ENCODE data around the gene PKDCC.

The PKDCC gene, protein sequence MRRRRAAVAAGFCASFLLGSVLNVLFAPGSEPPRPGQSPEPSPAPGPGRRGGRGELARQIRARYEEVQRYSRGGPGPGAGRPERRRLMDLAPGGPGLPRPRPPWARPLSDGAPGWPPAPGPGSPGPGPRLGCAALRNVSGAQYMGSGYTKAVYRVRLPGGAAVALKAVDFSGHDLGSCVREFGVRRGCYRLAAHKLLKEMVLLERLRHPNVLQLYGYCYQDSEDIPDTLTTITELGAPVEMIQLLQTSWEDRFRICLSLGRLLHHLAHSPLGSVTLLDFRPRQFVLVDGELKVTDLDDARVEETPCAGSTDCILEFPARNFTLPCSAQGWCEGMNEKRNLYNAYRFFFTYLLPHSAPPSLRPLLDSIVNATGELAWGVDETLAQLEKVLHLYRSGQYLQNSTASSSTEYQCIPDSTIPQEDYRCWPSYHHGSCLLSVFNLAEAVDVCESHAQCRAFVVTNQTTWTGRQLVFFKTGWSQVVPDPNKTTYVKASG

DNA sequence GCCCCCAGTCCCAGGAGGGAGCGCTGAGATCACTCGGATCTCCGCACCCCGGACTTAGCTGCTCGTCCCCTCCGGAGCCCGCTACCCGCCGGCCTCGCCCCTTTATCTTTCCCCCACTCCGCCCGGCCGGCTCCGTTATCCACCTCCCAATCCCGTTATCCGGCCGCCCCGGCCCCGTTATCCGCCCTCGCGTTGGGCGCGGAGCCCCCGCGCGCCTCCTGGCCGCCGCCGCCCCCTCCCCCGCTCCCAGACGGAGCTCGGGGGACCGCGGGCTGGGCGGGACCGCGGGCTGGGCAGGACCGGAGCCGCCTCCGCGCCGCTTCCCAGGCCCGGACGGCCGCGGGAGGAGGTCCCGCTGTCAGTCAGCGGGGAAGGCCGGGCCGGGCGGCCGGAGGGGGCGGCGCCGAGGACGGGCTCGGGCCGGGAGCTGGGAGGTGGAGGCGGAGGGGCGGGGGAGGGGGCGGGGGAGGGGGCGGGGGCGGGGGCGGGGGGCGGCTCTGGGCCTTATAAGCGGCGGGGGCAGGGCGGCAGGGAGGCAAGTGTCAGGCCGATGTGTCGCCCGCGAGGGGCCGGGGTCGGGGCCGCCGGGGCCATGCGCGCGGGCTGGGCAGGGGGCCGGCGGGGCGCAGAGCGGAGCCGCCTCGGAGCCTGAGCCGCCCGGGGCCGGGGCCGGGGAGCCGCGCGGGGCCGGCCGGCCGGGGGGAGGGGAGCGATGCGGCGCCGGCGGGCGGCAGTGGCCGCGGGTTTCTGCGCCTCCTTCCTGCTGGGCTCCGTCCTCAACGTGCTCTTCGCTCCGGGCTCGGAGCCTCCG lies at the start of gene PKDCC:
Gene PKDCC (plus strand): TSS at position 534 of the 811 bp plus-strand sequence. CDS start 179 bp downstream, at position 713.
- DNase-seq (ENCODE audit: low read depth in 2 of 2) = no peak

DNA sequence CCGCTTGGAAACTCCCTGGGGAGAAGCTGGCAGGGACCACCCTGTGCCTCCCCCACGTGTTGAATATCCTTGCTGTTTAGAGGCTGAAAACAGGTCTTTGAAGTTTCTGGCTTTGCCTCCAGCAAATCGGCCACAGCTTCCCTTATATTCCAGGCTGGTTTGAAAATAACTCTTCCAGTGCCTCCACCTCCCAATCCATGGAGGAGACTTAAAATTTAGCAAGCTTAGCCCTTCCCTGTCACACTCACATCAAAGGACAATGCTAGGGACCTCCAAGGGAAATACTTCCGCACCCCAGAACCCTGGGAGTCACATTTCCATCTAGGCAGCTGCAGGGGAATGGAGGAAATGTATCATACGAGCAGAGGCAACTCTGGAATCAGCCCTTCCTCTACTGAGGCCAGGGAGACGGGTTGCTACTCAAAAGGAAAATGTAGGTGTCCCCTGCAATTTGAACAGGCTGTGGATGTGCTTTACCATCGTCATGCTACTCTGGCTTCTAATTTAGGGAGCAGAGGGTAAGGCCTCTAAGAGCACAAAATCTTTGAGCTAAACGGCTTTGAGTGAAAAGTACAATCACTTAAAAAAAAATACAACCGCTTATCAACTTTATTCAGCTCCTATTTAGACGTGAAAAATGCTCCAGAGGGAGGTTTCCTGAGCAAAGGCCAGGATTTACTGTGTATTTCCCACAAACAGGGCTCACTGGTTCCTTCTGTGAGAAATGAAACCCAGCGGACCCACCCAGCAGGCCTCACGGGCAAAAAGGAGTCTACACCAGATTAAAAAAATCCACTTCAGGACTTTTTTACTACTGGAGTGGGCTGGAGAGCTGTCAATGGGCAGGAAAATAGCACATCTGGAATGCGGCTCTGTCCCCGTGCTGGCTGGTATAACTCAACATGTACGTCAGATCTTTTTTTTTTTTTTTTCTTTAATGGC lies 49.4 kb upstream of the PKDCC start:
- no peak for DNase-seq (ENCODE audit: low read depth in 2 of 2)

DNA sequence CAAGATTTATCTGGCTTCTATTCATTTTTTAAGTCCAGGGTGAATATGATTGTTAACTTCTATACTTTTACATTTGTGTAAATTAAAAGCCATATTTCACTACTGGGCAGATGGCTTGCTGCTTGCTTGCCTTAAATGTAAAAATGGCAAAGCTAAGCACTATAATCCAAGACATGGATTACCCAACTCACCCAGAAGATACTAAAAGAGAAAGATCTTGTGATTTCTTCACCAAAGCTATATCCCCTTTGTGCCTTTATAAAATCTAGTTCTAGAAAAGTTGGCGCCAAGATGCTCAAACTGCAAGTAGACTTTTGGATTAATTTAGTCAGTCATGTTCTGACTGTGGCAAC lies 48.7 kb upstream of the PKDCC start:
- DNase-seq (ENCODE audit: low read depth in 2 of 2) = no peak

GRCh38 chr2:41999592-42000281 lies 48.1 kb upstream of the PKDCC start:
- DNase-seq (ENCODE audit: low read depth in 2 of 2) = no peak

DNA sequence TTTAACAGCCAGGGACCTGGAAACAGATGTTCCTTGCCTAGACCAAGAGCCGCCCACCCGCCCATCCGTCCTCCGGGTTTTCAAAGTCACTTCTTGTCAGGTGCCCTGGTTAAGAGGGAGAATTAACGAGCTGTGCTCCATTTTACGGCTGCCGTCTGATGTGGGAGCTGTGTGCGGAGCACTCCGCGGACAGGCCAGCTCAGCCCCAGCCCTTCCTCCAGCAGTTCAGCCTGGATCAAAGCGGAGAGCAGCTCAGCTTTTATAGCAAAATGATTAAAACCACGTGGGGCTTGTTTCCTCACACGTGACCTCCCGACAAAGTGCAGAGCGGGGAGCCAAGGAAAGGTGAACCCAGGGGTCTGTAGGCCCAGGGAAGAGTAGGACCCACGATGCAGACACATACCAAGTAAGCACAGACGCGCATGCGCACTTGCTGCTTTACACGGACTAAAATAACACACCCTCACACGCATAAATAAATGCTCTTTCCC lies 46.1 kb upstream of the PKDCC start:
- no peak for DNase-seq (ENCODE audit: low read depth in 2 of 2)

DNA sequence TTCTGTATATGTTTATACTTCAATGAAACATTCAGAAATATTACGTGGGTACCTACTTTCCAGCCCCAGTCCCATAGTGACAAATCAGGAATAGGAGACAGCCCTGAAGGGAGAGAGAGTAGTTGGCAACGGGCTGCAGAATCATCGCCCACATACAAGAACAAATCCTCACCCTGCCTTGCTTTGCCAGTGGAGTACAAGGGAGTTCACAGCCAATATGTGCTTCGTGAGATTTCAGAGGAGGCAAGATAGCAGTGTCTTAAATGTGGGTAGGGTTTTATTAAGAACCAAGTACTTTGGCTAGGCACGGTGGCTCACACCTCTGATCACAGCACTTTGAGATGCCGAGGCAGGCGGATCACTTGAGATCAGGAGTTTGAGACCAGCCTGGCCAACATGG lies 40.3 kb upstream of the PKDCC start:
- DNase-seq (ENCODE audit: low read depth in 2 of 2) = no peak

GRCh38 chr2:42008241-42008921 lies 39.4 kb upstream of the PKDCC start:
- DNase-seq (ENCODE audit: low read depth in 2 of 2) = no peak

GRCh38 chr2:42009657-42010580 lies 37.9 kb upstream of the PKDCC start:
- DNase-seq (ENCODE audit: low read depth in 2 of 2) = peak in 1 of 2 donors; percentile 7

- no peak for DNase-seq (ENCODE audit: low read depth in 2 of 2)
Observed at GRCh38 chr2:42010743-42011298, 37.0 kb upstream of the PKDCC start.

- DNase-seq (ENCODE audit: low read depth in 2 of 2) = no peak
Observed at GRCh38 chr2:42012137-42012536, 35.7 kb upstream of the PKDCC start.

DNA sequence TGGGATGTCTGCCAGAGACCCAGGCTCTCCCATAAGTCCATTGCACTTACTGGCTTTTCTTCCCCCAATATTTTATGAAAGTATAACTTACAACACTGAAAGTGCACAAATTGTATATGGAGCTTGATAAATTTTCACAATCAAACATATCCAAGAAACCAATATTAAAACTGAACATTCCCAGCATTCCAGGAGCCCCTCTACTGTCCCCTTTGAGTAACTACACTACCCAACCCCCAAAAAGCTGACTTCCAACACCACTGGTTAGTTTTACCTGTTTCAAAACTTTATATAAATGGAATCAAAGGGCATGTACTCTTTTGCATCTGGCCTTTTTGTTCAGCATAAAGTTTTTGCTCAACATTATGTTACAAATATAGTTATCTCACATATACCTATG lies 35.2 kb upstream of the PKDCC start:
- no peak for DNase-seq (ENCODE audit: low read depth in 2 of 2)

GRCh38 chr2:42013409-42013808 lies 34.4 kb upstream of the PKDCC start:
- DNase-seq (ENCODE audit: low read depth in 2 of 2) = no peak

- DNase-seq (ENCODE audit: low read depth in 2 of 2) = no peak
Observed at GRCh38 chr2:42021464-42021863, 26.4 kb upstream of the PKDCC start.

DNA sequence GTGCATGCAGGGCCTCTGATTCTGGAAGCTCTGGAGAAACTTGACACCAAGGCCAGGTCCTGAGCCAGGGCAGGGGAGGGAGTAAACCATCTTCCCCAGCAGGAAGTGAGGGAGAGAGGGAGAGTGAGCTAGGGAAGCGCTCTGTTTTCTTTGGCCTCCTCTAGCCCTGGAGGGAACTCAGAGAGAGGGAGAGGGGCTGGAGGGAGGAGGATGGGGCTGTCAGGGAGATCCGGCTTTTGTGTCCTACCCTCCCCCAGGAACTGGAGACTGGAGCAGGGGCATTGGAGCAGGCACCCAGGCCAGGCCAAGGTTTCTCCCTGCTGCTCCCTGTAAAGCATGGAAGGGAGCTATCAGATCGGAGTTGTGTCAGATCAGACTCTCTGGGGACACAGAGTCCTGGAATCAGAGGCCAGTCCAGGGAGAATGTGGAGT lies 22.7 kb upstream of the PKDCC start:
- no peak for DNase-seq (ENCODE audit: low read depth in 2 of 2)

GRCh38 chr2:42026272-42026671 lies 21.5 kb upstream of the PKDCC start:
- DNase-seq (ENCODE audit: low read depth in 2 of 2) = no peak

GRCh38 chr2:42028571-42029148 lies 19.2 kb upstream of the PKDCC start:
- DNase-seq (ENCODE audit: low read depth in 2 of 2) = no peak

DNA sequence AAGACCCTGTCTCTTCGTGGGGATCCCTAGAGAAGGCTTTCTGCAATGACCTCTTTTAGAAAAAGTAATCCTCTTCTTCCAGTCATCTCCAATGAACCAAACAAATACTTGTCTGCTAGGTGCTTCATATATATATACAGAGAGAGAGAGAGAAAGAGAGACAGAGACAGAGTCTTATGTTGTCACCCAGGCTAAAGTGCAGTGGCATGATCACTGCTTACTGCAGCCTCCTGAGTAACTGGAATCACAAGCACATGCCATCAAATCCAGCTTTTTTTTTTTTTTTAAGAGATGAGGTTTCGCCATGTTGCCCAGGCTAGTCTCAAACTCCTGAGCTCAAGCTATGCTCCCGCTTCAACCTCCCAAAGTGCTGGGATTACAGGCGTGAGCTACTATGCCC lies 18.6 kb upstream of the PKDCC start:
- DNase-seq (ENCODE audit: low read depth in 2 of 2) = no peak

GRCh38 chr2:42029639-42030199 lies 18.1 kb upstream of the PKDCC start:
- DNase-seq (ENCODE audit: low read depth in 2 of 2) = no peak

Measured in stimulated activated CD8-positive, alpha-beta memory T cell treated with anti-CD3 and anti-CD28 coated beads, Interleukin-15, amount 100 ng/mL, for 48 hours (primary cell).